MM.1S (cell line): Measurements from ENCODE around the gene MBP.

Experiments
- DNase-seq: peaks from one replicate; pipeline ENCODE4 v3.0.0-alpha.2; 2015
- H2AFZ ChIP-seq: fragments of 300-600 bp; sonication (generic); 2 replicates; pipeline ENCODE4 v1.6.0; 2016; ENCODE audit warnings: antibody characterized with exemption, low read length
- H3F3A ChIP-seq: fragments of 300-600 bp; sonication (generic); 2 replicates; pipeline ENCODE4 v1.6.1; 2016; ENCODE audit warnings: mild to moderate bottlenecking, antibody characterized with exemption, low read length, moderate library complexity, mixed read lengths; ENCODE audit not compliant: insufficient read depth
- H3K27ac ChIP-seq: fragments of 300-600 bp; sonication (generic); 2 replicates; pipeline ENCODE4 v1.5.1; 2016; ENCODE audit warnings: mild to moderate bottlenecking, low read length
- H3K27me3 ChIP-seq: fragments of 300-600 bp; sonication (generic); replicated peaks from 2 replicates; pipeline ENCODE4 v1.6.0; 2016; ENCODE audit warnings: low read length; ENCODE audit not compliant: insufficient read depth
- H3K36me3 ChIP-seq: fragments of 300-600 bp; sonication (generic); replicated peaks from 2 replicates; pipeline ENCODE4 v1.6.1; 2016; ENCODE audit warnings: mild to moderate bottlenecking, low read length, mixed read lengths; ENCODE audit not compliant: insufficient read depth
- H3K4me1 ChIP-seq: fragments of 300-600 bp; sonication (generic); 2 replicates; pipeline ENCODE4 v1.6.1; 2016; ENCODE audit warnings: low read length, mixed read lengths
- H3K4me2 ChIP-seq: fragments of 300-600 bp; sonication (generic); 2 replicates; pipeline ENCODE4 v1.6.0; 2016; ENCODE audit warnings: low read depth, low read length
- H3K4me3 ChIP-seq: fragments of 300-600 bp; sonication (generic); 2 replicates; pipeline ENCODE4 v1.5.1; 2016; ENCODE audit warnings: low read length, mixed read lengths
- H3K79me2 ChIP-seq: fragments of 300-600 bp; sonication (generic); 2 replicates; pipeline ENCODE4 v1.6.1; 2016; ENCODE audit warnings: mixed run types, low read length, mixed read lengths
- H3K9ac ChIP-seq: fragments of 300-600 bp; sonication (generic); 2 replicates; pipeline ENCODE4 v1.6.1; 2016; ENCODE audit warnings: low read length, mixed read lengths
- H3K9me2 ChIP-seq: fragments of 300-600 bp; sonication (generic); replicated peaks from 2 replicates; pipeline ENCODE4 v1.6.1; 2016; ENCODE audit warnings: mild to moderate bottlenecking, low read length, mixed read lengths; ENCODE audit not compliant: insufficient read depth
- H3K9me3 ChIP-seq: fragments of 300-600 bp; sonication (generic); replicated peaks from 2 replicates; pipeline ENCODE4 v1.6.1; 2016; ENCODE audit warnings: mild to moderate bottlenecking, low read length, mixed read lengths; ENCODE audit not compliant: insufficient read depth
- H4K20me1 ChIP-seq: fragments of 300-600 bp; sonication (generic); 2 replicates; pipeline ENCODE4 v1.6.1; 2016; ENCODE audit warnings: mild to moderate bottlenecking, low read length, moderate library complexity, mixed read lengths; ENCODE audit not compliant: insufficient read depth
- CTCF ChIP-seq: fragments of 300-600 bp; sonication (generic); IDR thresholded peaks from 2 replicates; pipeline ENCODE4 v1.5.1; 2016; ENCODE audit warnings: antibody characterized with exemption, low read length, mixed read lengths
- EZH2 ChIP-seq: fragments of 300-600 bp; sonication (generic); optimal IDR thresholded peaks from 2 replicates; pipeline ENCODE3; 2017; ENCODE audit warnings: low read depth, mild to moderate bottlenecking, antibody characterized with exemption, low read length, mixed read lengths
- EZH2phosphoT487 ChIP-seq: fragments of 300-600 bp; sonication (generic); IDR thresholded peaks from 2 replicates; pipeline ENCODE4 v1.6.1; 2018; ENCODE audit warnings: antibody characterized with exemption, low read length

MBP gene

GRCh38 chr18:77077941-77078689 lies 54.5 kb downstream of the MBP start:
- H3K27me3 ChIP-seq, result no peaks in the 10 kb centered on the region
- no peak overlapping the region for H3K9ac ChIP-seq
- TF ChIP-seq EZH2, result no peak
- no peak for TF ChIP-seq CTCF
- TF ChIP-seq EZH2phosphoT487, result no peak
- no peak overlapping the region for H2AFZ ChIP-seq
- H3K9me3 ChIP-seq, result no peaks in the 10 kb centered on the region
- H3K4me1 ChIP-seq, result peaks cover 14% of the 10 kb centered on the region; the same call in 1 of the 2 replicates
- no peak for DNase-seq
- no peaks in the 10 kb centered on the region for H3K9me2 ChIP-seq
- peaks cover 15% of the 10 kb centered on the region for H3F3A ChIP-seq
- H4K20me1 ChIP-seq, result no peaks in the 10 kb centered on the region
- peaks cover 5% of the 10 kb centered on the region; the same call in 1 of the 2 replicates for H3K79me2 ChIP-seq
- H3K27ac ChIP-seq, result no peak overlapping the region
- H3K4me2 ChIP-seq, result no peak overlapping the region
- H3K36me3 ChIP-seq, result no peaks in the 10 kb centered on the region
- H3K4me3 ChIP-seq, result no peak overlapping the region

GRCh38 chr18:77077401-77077800 lies 55.2 kb downstream of the MBP start:
- peaks cover 5% of the 10 kb centered on the region; the same call in 1 of the 2 replicates for H3K79me2 ChIP-seq
- TF ChIP-seq EZH2phosphoT487, result no peak
- TF ChIP-seq EZH2, result no peak
- no peak overlapping the region for H2AFZ ChIP-seq
- peaks cover 15% of the 10 kb centered on the region for H3F3A ChIP-seq
- H3K27me3 ChIP-seq, result no peaks in the 10 kb centered on the region
- no peak overlapping the region for H3K9ac ChIP-seq
- H3K4me2 ChIP-seq, result no peak overlapping the region
- H3K4me1 ChIP-seq, result peaks cover 14% of the 10 kb centered on the region; the same call in 1 of the 2 replicates
- no peaks in the 10 kb centered on the region for H3K9me2 ChIP-seq
- no peak overlapping the region for H3K27ac ChIP-seq
- H3K36me3 ChIP-seq, result no peaks in the 10 kb centered on the region
- H4K20me1 ChIP-seq, result no peaks in the 10 kb centered on the region
- DNase-seq, result no peak
- no peak overlapping the region for H3K4me3 ChIP-seq
- no peaks in the 10 kb centered on the region for H3K9me3 ChIP-seq

GRCh38 chr18:77076111-77076510 lies 56.5 kb downstream of the MBP start:
- H3K79me2 ChIP-seq, result peaks cover 5% of the 10 kb centered on the region; the same call in 1 of the 2 replicates
- H2AFZ ChIP-seq, result no peak overlapping the region
- no peak overlapping the region for H3K4me3 ChIP-seq
- no peak for DNase-seq
- H3K4me2 ChIP-seq, result no peak overlapping the region
- H3K36me3 ChIP-seq, result no peaks in the 10 kb centered on the region
- H3K27me3 ChIP-seq, result no peaks in the 10 kb centered on the region
- no peaks in the 10 kb centered on the region for H4K20me1 ChIP-seq
- no peak overlapping the region for H3K27ac ChIP-seq
- H3K9me2 ChIP-seq, result no peaks in the 10 kb centered on the region
- no peak overlapping the region for H3K9ac ChIP-seq
- TF ChIP-seq EZH2phosphoT487, result no peak
- TF ChIP-seq CTCF, result no peak
- no peak for TF ChIP-seq EZH2
- no peaks in the 10 kb centered on the region for H3K9me3 ChIP-seq
- H3K4me1 ChIP-seq, result peaks cover 10% of the 10 kb centered on the region; the same call in 1 of the 2 replicates
- peaks cover 11% of the 10 kb centered on the region for H3F3A ChIP-seq

- no peak overlapping the region for H3K4me3 ChIP-seq
- no peak overlapping the region for H3K4me2 ChIP-seq
- H3K9ac ChIP-seq, result no peak overlapping the region
- H3K4me1 ChIP-seq, result 0 out of 2 replicates have a peak, but pooled peaks cover 2% of the 10 kb centered on the region
- no peaks in the 10 kb centered on the region for H4K20me1 ChIP-seq
- peaks cover 5% of the 10 kb centered on the region; the same call in 1 of the 2 replicates for H3K79me2 ChIP-seq
- H3K36me3 ChIP-seq, result no peaks in the 10 kb centered on the region
- no peaks in the 10 kb centered on the region for H3K9me3 ChIP-seq
- H3K9me2 ChIP-seq, result no peaks in the 10 kb centered on the region
- no peaks in the 10 kb centered on the region for H3F3A ChIP-seq
- H2AFZ ChIP-seq, result no peak overlapping the region
- TF ChIP-seq EZH2phosphoT487 (no peak), EZH2 (no peak), CTCF (no peak)
- no peaks in the 10 kb centered on the region for H3K27me3 ChIP-seq
- no peak for DNase-seq
- no peak overlapping the region for H3K27ac ChIP-seq
These were observed 58.2 kb downstream of the MBP start for GRCh38 chr18:77074431-77074830.
